ENCODE measurements around the gene LHX1. TPM values are rescaled to one million over a fixed set of nuclear protein-coding genes. Genes with fewer than 3 reads are reported as not detected.

LHX1 gene
- not detected in 3 replicates for total RNA-seq
- long read RNA-seq = 0 reads

GRCh38 chr17:36937001-36937958, at the start of gene LHX1:
Gene LHX1 (plus strand): TSS chr17:36937475. CDS start chr17:36938198, 723 bp downstream.
- Mint-ChIP-seq H3K36me3 (ENCODE audit: low read depth) (peaks cover 3% of the 10 kb centered on the region), H3K9me3 (ENCODE audit: low read depth) (no peaks in the 10 kb centered on the region), H3K4me1 (ENCODE audit: low read depth) (peaks cover 44% of the 10 kb centered on the region), H3K27ac (ENCODE audit: unreplicated experiment) (peak within 1 kb of the TSS; percentile 66), H3K27me3 (ENCODE audit: low read depth) (peaks cover 77% of the 10 kb centered on the region), H3K4me3 (ENCODE audit: unreplicated experiment) (peak within 1 kb of the TSS; percentile 55)
- no peak for DNase-seq (ENCODE audit: low spot score)
- TF ChIP-seq CTCF (IDR thresholded peaks at IDR 0.05) = no peak

- no peak for DNase-seq (ENCODE audit: low spot score)
- no peak overlapping the region for H3K27ac Mint-ChIP-seq (ENCODE audit: unreplicated experiment)
Observed at GRCh38 chr17:36888236-36888951, 48.9 kb upstream of the LHX1 start.

GRCh38 chr17:36889770-36890349, 47.4 kb upstream of the LHX1 start:
- Mint-ChIP-seq H3K27ac (ENCODE audit: unreplicated experiment) (no peak overlapping the region), H3K4me3 (ENCODE audit: unreplicated experiment) (no peak overlapping the region), H3K36me3 (ENCODE audit: low read depth) (peaks cover 4% of the 10 kb centered on the region), H3K27me3 (ENCODE audit: low read depth) (peaks cover 27% of the 10 kb centered on the region), H3K4me1 (ENCODE audit: low read depth) (no peaks in the 10 kb centered on the region), H3K9me3 (ENCODE audit: low read depth) (no peaks in the 10 kb centered on the region)
- no peak for TF ChIP-seq CTCF (IDR thresholded peaks at IDR 0.05)
- DNase-seq (ENCODE audit: low spot score) = no peak

More at GRCh38 chr17:36888236-36888951, 48.9 kb upstream of the LHX1 start:
- peaks cover 27% of the 10 kb centered on the region for H3K27me3 Mint-ChIP-seq (ENCODE audit: low read depth)
- no peaks in the 10 kb centered on the region for H3K9me3 Mint-ChIP-seq (ENCODE audit: low read depth)
- no peak for TF ChIP-seq CTCF (IDR thresholded peaks at IDR 0.05)
- H3K4me1 Mint-ChIP-seq (ENCODE audit: low read depth) = no peaks in the 10 kb centered on the region
- H3K36me3 Mint-ChIP-seq (ENCODE audit: low read depth) = peaks cover 4% of the 10 kb centered on the region
- H3K4me3 Mint-ChIP-seq (ENCODE audit: unreplicated experiment) = no peak overlapping the region

- Mint-ChIP-seq H3K4me3 (ENCODE audit: unreplicated experiment) (no peak overlapping the region), H3K9me3 (ENCODE audit: low read depth) (no peaks in the 10 kb centered on the region), H3K36me3 (ENCODE audit: low read depth) (peaks cover 4% of the 10 kb centered on the region), H3K27ac (ENCODE audit: unreplicated experiment) (no peak overlapping the region), H3K4me1 (ENCODE audit: low read depth) (no peaks in the 10 kb centered on the region), H3K27me3 (ENCODE audit: low read depth) (peaks cover 27% of the 10 kb centered on the region)
- no peak for DNase-seq (ENCODE audit: low spot score)
- no peak for TF ChIP-seq CTCF (IDR thresholded peaks at IDR 0.05)
Observed at GRCh38 chr17:36890398-36891168, 46.7 kb upstream of the LHX1 start.

Data from chondrocyte (in vitro differentiated cells).